Activated gamma-delta T cell treated with anti-CD3 and anti-CD28 coated beads, Interleukin-2, amount 50 U/mL, for 16 hours (primary cell): ENCODE results near the gene DPF3.

ENCODE experiments used
- DNase-seq: peaks from one replicate; pipeline ENCODE4 v3.0.0-alpha.2; 2020; ENCODE audit warnings: low read depth

The DPF3 gene

GRCh38 chr14:72614365-72614764 is 279.5 kb downstream of the DPF3 start:
- no peak for DNase-seq

- no peak for DNase-seq
Observed at GRCh38 chr14:72613975-72614319, 280.0 kb downstream of the DPF3 start.

GRCh38 chr14:72613231-72613974 is 280.5 kb downstream of the DPF3 start:
- no peak for DNase-seq

- DNase-seq, result no peak
Observed at GRCh38 chr14:72612041-72612440, 281.9 kb downstream of the DPF3 start.

GRCh38 chr14:72611506-72611905 is 282.4 kb downstream of the DPF3 start:
- no peak for DNase-seq

GRCh38 chr14:72610831-72611200 is 283.1 kb downstream of the DPF3 start:
- DNase-seq, result no peak

- no peak for DNase-seq
Observed at GRCh38 chr14:72610096-72610830, 283.6 kb downstream of the DPF3 start.

- DNase-seq, result no peak
Observed at GRCh38 chr14:72609205-72609916, 284.5 kb downstream of the DPF3 start.

GRCh38 chr14:72608391-72609204 is 285.3 kb downstream of the DPF3 start:
- DNase-seq, result no peak

GRCh38 chr14:72607386-72608130 is 286.3 kb downstream of the DPF3 start:
- no peak for DNase-seq

- no peak for DNase-seq
Observed at GRCh38 chr14:72606879-72607278, 287.0 kb downstream of the DPF3 start.

GRCh38 chr14:72605921-72606220 is 288.0 kb downstream of the DPF3 start:
- no peak for DNase-seq

GRCh38 chr14:72605096-72605920 is 288.6 kb downstream of the DPF3 start:
- no peak for DNase-seq

GRCh38 chr14:72604133-72604532 is 289.8 kb downstream of the DPF3 start:
- no peak for DNase-seq

GRCh38 chr14:72603639-72604038 is 290.3 kb downstream of the DPF3 start:
- no peak for DNase-seq

GRCh38 chr14:72600551-72601330 is 293.2 kb downstream of the DPF3 start:
- DNase-seq, result no peak

- no peak for DNase-seq
Observed at GRCh38 chr14:72599579-72600470, 294.1 kb downstream of the DPF3 start.

GRCh38 chr14:72598306-72598705 is 295.6 kb downstream of the DPF3 start:
- no peak for DNase-seq
